ENCODE results near the gene MRTFA.

DNA sequence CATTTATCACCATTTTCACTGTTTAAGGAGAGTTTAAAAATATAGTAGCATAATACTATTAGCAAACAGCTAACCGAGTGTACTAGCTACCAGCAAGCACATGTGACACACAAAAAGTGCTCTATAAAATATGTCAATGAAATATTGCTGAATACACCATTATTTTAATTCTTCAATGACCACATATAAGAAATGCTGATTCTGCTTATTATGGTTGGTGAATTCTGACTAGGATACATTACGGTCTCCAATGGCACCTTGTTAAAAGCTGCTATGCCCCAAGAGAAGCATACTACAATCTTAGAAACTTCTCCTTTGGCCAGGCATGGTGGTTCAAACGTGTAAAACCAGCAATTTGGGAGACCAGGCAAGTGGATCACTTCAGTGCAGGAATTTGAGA lies 129.8 kb downstream of the MRTFA start:
- TF ChIP-seq POLR2A (IDR thresholded peaks at IDR 0.05) (no peak), EP300 (IDR thresholded peaks at IDR 0.05; ENCODE audit: low read depth) (no peak)
- TF ChIP-seq, protein P1, sequence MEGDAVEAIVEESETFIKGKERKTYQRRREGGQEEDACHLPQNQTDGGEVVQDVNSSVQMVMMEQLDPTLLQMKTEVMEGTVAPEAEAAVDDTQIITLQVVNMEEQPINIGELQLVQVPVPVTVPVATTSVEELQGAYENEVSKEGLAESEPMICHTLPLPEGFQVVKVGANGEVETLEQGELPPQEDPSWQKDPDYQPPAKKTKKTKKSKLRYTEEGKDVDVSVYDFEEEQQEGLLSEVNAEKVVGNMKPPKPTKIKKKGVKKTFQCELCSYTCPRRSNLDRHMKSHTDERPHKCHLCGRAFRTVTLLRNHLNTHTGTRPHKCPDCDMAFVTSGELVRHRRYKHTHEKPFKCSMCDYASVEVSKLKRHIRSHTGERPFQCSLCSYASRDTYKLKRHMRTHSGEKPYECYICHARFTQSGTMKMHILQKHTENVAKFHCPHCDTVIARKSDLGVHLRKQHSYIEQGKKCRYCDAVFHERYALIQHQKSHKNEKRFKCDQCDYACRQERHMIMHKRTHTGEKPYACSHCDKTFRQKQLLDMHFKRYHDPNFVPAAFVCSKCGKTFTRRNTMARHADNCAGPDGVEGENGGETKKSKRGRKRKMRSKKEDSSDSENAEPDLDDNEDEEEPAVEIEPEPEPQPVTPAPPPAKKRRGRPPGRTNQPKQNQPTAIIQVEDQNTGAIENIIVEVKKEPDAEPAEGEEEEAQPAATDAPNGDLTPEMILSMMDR (IDR thresholded peaks at IDR 0.05) = no peak
